Fibroblast of pulmonary artery (primary cell): ENCODE measurements around the gene NBPF9.
"Not testable (repeated sequence)": the region's sequence is repeated elsewhere in the genome, so short reads cannot be mapped to it uniquely, and the experiment has no call there.

Source experiments
- DNase-seq: peaks from one replicate; pipeline ENCODE4 v3.0.0-alpha.2; 2010; ENCODE audit warnings: low read depth
- H3K4me3 ChIP-seq: replicated peaks from 2 replicates; pipeline ENCODE4 v1.5.1; 2011; ENCODE audit warnings: low read depth, mild to moderate bottlenecking, control low read depth, low read length, moderate library complexity

The NBPF9 gene

GRCh38 chr1:149103109-149104081 is at the start of gene NBPF9:
TSS of gene NBPF9 (minus strand) at chr1:149103551. CDS start at chr1:149082139, 21,412 bp downstream.
- H3K4me3 ChIP-seq, result peak within 1 kb of the TSS; percentile 56
- peak; percentile 58 for DNase-seq

- DNase-seq, H3K4me3 ChIP-seq: not testable (repeated sequence)
Observed at GRCh38 chr1:149149909-149150308, 46.6 kb upstream of the NBPF9 start.

GRCh38 chr1:149137585-149137984 is 34.2 kb upstream of the NBPF9 start:
- peak; percentile 33 for DNase-seq
- H3K4me3 ChIP-seq, result not testable (repeated sequence)

GRCh38 chr1:149130938-149131337 is 27.6 kb upstream of the NBPF9 start:
- not testable (repeated sequence) for DNase-seq, H3K4me3 ChIP-seq

GRCh38 chr1:149129245-149129644 is 25.9 kb upstream of the NBPF9 start:
- H3K4me3 ChIP-seq, DNase-seq: not testable (repeated sequence)

- H3K4me3 ChIP-seq, DNase-seq: not testable (repeated sequence)
Observed at GRCh38 chr1:149126555-149127145, 23.3 kb upstream of the NBPF9 start.

- H3K4me3 ChIP-seq, result not testable (repeated sequence)
Observed at GRCh38 chr1:149123948-149124926, 20.9 kb upstream of the NBPF9 start.

GRCh38 chr1:149112828-149113227 is 9.5 kb upstream of the NBPF9 start:
- H3K4me3 ChIP-seq, DNase-seq: not testable (repeated sequence)

More at GRCh38 chr1:149123948-149124926, 20.9 kb upstream of the NBPF9 start:
- DNase-seq, result peak; percentile 9

- not testable (repeated sequence) for H3K4me3 ChIP-seq, DNase-seq
Observed at GRCh38 chr1:149110343-149110742, 7.0 kb upstream of the NBPF9 start.

- H3K4me3 ChIP-seq, result peak overlapping the region; percentile 50
- not testable (repeated sequence) for DNase-seq
Observed at GRCh38 chr1:149102574-149102973, 777 bp downstream of the NBPF9 start.

GRCh38 chr1:149098276-149098675 is 5.1 kb downstream of the NBPF9 start:
- not testable (repeated sequence) for DNase-seq, H3K4me3 ChIP-seq

GRCh38 chr1:149093155-149093554 is 10.2 kb downstream of the NBPF9 start:
- DNase-seq, H3K4me3 ChIP-seq: not testable (repeated sequence)

- DNase-seq, H3K4me3 ChIP-seq: not testable (repeated sequence)
Observed at GRCh38 chr1:149075505-149076127, 27.7 kb downstream of the NBPF9 start.

GRCh38 chr1:149064611-149065010 is 38.7 kb downstream of the NBPF9 start:
- H3K4me3 ChIP-seq, DNase-seq: not testable (repeated sequence)

- not testable (repeated sequence) for H3K4me3 ChIP-seq, DNase-seq
Observed at GRCh38 chr1:149043056-149043455, 60.3 kb downstream of the NBPF9 start.

GRCh38 chr1:149033916-149034315 is 69.4 kb downstream of the NBPF9 start:
- not testable (repeated sequence) for DNase-seq, H3K4me3 ChIP-seq

- not testable (repeated sequence) for DNase-seq, H3K4me3 ChIP-seq
Observed at GRCh38 chr1:149024327-149024726, 79.0 kb downstream of the NBPF9 start.

- DNase-seq, result not testable (repeated sequence)
Observed at GRCh38 chr1:149018577-149018976, 84.8 kb downstream of the NBPF9 start.

More at GRCh38 chr1:149018577-149018976, 84.8 kb downstream of the NBPF9 start:
- not testable (repeated sequence) for H3K4me3 ChIP-seq
